GM06990 (cell line): ENCODE measurements around the gene DYNC1LI2.
"Not testable (repeated sequence)": the region's sequence is repeated elsewhere in the genome, so short reads cannot be mapped to it uniquely, and the experiment has no call there.

ENCODE experiments used
- DNase-seq: peaks from one replicate; pipeline ENCODE4 v3.0.0-alpha.2; 2011; ENCODE audit not compliant: insufficient read length; ENCODE audit errors: extremely low read depth
- H3K27me3 ChIP-seq: replicated peaks from 2 replicates; pipeline ENCODE4 v1.6.0; 2011; ENCODE audit warnings: low read length; ENCODE audit not compliant: control insufficient read depth, insufficient read depth
- H3K36me3 ChIP-seq: 2 replicates; pipeline ENCODE4 v1.5.1; 2011; ENCODE audit warnings: low read length; ENCODE audit not compliant: control insufficient read depth, insufficient read depth
- H3K4me3 ChIP-seq: replicated peaks from 2 replicates; pipeline ENCODE4 v1.5.1; 2011; ENCODE audit warnings: low read depth, mild to moderate bottlenecking, control low read depth, low read length
- TF ChIP-seq, protein P1 (sequence below): IDR thresholded peaks from 2 replicates; pipeline ENCODE4 v1.5.1; 2011; ENCODE audit warnings: low read length, control low read depth, mild to moderate bottlenecking, inconsistent platforms; ENCODE audit not compliant: insufficient read depth, poor library complexity, severe bottlenecking

The DYNC1LI2 gene

DNA sequence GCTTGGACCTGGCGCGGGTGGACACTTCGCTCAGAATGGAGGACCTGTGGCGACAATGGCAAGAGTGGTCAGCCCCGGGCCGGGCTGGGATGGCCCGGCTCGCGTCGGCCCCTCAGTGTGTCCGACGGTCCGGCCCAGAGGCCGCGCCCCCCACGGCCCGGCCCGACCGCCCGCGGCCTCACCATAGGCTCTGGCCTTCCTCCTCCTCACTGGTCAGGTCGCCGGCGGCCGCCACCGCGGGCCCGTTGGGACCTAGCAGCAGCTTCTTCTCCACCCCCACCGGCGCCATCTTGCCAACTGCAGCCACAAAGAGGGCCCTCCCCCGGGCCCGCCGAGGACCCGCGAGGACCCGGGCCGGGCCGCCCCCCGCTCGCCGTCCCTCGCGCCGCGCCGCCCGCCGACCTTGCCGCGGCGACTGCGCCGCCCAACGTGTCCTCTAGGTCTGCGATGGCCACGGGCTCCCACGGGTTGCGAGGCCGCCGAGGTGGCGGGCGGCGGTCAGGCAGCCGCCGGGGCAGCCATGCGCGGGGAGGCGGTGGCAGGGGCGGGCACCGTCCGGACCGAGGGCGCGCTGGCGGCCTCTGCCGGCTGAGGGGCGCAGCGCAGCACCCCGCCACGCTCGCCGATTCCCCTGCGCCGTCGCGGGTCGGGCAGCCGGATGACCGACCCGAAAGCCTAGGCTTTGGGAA, at the start of gene DYNC1LI2:
Gene DYNC1LI2 (minus strand): TSS at position 307 of the 689 bp plus-strand sequence. CDS start 18 bp downstream, at position 289.
- Histone ChIP-seq H3K36me3 (peaks cover 2% of the 10 kb centered on the region), H3K27me3 (no peaks in the 10 kb centered on the region), H3K4me3 (peak within 1 kb of the TSS; percentile 100)
- TF ChIP-seq, protein P1, sequence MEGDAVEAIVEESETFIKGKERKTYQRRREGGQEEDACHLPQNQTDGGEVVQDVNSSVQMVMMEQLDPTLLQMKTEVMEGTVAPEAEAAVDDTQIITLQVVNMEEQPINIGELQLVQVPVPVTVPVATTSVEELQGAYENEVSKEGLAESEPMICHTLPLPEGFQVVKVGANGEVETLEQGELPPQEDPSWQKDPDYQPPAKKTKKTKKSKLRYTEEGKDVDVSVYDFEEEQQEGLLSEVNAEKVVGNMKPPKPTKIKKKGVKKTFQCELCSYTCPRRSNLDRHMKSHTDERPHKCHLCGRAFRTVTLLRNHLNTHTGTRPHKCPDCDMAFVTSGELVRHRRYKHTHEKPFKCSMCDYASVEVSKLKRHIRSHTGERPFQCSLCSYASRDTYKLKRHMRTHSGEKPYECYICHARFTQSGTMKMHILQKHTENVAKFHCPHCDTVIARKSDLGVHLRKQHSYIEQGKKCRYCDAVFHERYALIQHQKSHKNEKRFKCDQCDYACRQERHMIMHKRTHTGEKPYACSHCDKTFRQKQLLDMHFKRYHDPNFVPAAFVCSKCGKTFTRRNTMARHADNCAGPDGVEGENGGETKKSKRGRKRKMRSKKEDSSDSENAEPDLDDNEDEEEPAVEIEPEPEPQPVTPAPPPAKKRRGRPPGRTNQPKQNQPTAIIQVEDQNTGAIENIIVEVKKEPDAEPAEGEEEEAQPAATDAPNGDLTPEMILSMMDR: peak; percentile 52
- DNase-seq: peak; percentile 84

DNA sequence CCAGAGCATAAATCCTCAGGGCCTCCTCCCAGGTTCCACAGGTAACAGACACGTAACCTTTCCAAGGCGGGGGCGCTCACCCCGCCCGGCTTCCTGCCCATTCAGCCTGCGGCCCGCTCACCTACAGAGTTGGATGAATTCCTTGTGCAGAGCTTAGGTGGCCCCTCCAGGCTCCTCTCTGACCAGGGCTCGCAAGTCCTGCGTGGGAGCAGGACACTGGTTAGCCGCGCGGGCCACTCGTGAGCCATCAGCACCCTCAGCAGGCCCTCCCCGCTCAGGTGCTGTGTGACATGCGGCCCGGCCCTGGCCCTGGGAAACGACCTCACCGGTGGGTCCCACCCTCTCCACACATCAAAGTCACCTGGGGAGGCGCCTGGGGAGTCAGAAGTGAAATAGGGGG, 49.4 kb upstream of the DYNC1LI2 start:
- Histone ChIP-seq H3K27me3 (no peaks in the 10 kb centered on the region), H3K36me3 (peaks cover 11% of the 10 kb centered on the region), H3K4me3 (no peak overlapping the region)
- peak; percentile 10 for DNase-seq
- TF ChIP-seq, protein P1: no peak

DNA sequence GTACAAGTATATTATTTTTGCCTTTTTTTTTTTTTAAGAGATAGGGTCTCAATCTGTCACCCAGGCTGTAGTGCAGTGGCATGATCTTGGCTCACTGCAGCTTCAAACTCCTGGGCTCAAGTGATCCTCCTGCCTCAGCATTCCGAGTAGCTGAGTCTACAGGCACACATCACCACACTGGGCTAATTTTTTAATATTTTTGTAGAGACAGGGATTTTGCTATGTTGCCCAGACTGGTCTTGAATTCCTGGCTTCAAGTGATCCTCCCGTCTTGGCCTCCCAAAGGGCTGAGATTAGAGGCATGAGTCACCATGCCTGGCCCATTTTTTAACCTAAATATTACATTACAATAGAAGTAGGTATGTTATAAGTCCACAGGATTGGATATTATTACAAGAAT, 46.8 kb upstream of the DYNC1LI2 start:
- Histone ChIP-seq H3K4me3 (no peak overlapping the region), H3K27me3 (no peaks in the 10 kb centered on the region), H3K36me3 (peaks cover 3% of the 10 kb centered on the region)
- no peak for DNase-seq
- TF ChIP-seq, protein P1: no peak

DNA sequence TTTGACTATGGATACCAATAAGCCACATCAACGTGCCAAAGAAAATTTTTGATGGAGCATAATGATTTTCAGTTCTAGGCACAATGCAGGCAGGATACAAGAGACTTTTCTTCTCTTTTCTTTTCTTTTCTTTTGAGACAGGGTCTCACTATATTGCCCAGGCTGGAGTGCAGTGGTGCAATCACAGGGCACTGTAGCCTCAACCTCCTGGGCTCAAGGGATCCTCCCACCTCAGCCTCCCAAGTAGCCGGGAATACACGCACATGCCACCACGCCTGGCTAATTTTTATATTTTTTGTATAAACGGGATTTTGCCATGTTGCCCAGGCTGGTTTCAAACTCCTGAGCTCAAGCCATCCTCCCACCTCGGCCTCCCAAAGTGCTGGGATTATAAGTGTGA, 42.6 kb upstream of the DYNC1LI2 start:
- not testable (repeated sequence) for H3K4me3 ChIP-seq, H3K27me3 ChIP-seq, DNase-seq, H3K36me3 ChIP-seq

DNA sequence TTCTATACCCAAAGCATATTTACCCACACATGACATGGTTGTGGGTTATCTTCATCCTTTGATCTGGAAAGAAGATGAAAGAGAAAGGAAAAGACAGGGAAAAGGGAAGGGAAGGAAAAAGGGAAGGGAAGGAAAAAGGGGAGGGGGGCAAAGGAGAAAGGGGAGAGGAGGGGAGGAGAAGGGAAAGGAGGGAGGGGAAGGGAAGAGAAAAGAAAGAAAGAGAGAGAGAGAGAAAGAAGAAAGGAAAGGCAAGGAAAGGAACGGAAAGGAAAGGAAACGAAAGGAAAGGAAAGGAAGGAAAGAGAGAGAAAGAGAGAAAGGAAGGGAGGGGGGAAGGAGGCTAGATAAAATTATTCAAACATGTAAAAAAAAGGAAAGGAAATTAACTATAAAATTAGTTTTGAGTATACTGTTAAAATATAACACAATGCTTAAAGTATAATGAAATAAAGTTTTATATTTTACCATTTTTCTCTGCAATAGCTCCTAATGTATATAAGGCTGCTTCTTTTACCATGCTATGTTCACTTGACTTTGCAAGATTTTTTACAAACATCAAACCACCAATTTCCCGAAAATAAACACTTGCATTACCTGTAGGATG, 38.8 kb upstream of the DYNC1LI2 start:
- no peak for DNase-seq

DNA sequence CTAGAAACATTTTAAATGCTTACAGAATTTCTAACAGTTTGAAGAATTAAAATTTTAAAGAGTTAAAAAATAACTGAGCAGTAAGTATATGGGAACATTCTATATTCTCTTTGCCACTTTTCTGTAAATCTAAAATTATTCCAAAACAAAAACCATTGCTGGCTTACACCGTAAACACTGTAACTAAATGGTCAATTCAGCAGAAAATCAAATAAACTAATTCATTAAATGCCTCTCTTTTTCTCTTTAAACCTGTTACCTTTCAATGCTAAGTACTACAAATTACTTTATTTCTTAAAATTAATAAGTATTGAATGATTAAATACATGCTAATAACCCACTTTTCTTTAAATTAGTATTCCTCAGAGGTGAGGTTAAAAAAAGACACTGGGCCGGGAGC, 36.0 kb upstream of the DYNC1LI2 start:
- Histone ChIP-seq H3K36me3 (no peaks in the 10 kb centered on the region), H3K27me3 (no peaks in the 10 kb centered on the region), H3K4me3 (no peak overlapping the region)
- no peak for DNase-seq
- TF ChIP-seq, protein P1: no peak

More for the DNA sequence above, 38.8 kb upstream of the DYNC1LI2 start:
- H3K36me3 ChIP-seq: no peaks in the 10 kb centered on the region
- H3K4me3 ChIP-seq: no peak overlapping the region
- TF ChIP-seq, protein P1: no peak
- H3K27me3 ChIP-seq: no peaks in the 10 kb centered on the region
